Activated CD8-positive, alpha-beta memory T cell treated with anti-CD3 and anti-CD28 coated beads, Interleukin-2, amount 50 U/mL, for 1 hour (primary cell): ENCODE data around the gene AP1M2.
"Not testable (repeated sequence)": the region's sequence is repeated elsewhere in the genome, so short reads cannot be mapped to it uniquely, and the experiment has no call there.

ENCODE experiments used
- DNase-seq: peaks from one replicate; pipeline ENCODE4 v3.0.0-alpha.2; 2020; ENCODE audit errors: extremely low read depth

AP1M2 gene

GRCh38 chr19:10601999-10602329, 14.9 kb upstream of the AP1M2 start:
- DNase-seq: no peak

- DNase-seq: no peak
These were observed 13.0 kb upstream of the AP1M2 start for GRCh38 chr19:10600149-10600548.

- no peak for DNase-seq
These were observed 6.9 kb upstream of the AP1M2 start for GRCh38 chr19:10593820-10594637.

GRCh38 chr19:10593148-10593547, 6.0 kb upstream of the AP1M2 start:
- no peak for DNase-seq

- no peak for DNase-seq
These were observed 683 bp upstream of the AP1M2 start for GRCh38 chr19:10587839-10588150.

GRCh38 chr19:10586396-10586795, 716 bp downstream of the AP1M2 start:
- DNase-seq: no peak

GRCh38 chr19:10583036-10583776, 3.9 kb downstream of the AP1M2 start:
- no peak for DNase-seq

- DNase-seq: no peak
These were observed 5.0 kb downstream of the AP1M2 start for GRCh38 chr19:10582091-10582490.

GRCh38 chr19:10580979-10581631, 6.0 kb downstream of the AP1M2 start:
- DNase-seq: no peak

GRCh38 chr19:10577951-10578350, 9.2 kb downstream of the AP1M2 start:
- DNase-seq: no peak

- no peak for DNase-seq
These were observed 11.9 kb downstream of the AP1M2 start for GRCh38 chr19:10575011-10575716.

GRCh38 chr19:10574462-10574861, 12.7 kb downstream of the AP1M2 start:
- no peak for DNase-seq

- not testable (repeated sequence) for DNase-seq
These were observed 13.3 kb downstream of the AP1M2 start for GRCh38 chr19:10573793-10574192.

- peak; percentile 94 for DNase-seq
These were observed 18.1 kb downstream of the AP1M2 start, which contains the start of gene CDKN2D for GRCh38 chr19:10568826-10569651. TSS of gene CDKN2D (minus strand) at chr19:10568979. CDS start at chr19:10568653, 326 bp downstream.

GRCh38 chr19:10568062-10568825, 18.9 kb downstream of the AP1M2 start:
- no peak for DNase-seq

- DNase-seq: no peak
These were observed 19.5 kb downstream of the AP1M2 start for GRCh38 chr19:10567656-10568055.

GRCh38 chr19:10566658-10567410, 20.3 kb downstream of the AP1M2 start:
- DNase-seq: no peak

- no peak for DNase-seq
These were observed 20.8 kb downstream of the AP1M2 start for GRCh38 chr19:10566408-10566657.

GRCh38 chr19:10565567-10566407, 21.3 kb downstream of the AP1M2 start, which contains the start of gene KRI1:
TSS of gene KRI1 (minus strand) at chr19:10566010. CDS start at chr19:10565999, 11 bp downstream.
- DNase-seq: peak; percentile 96
